GM19023 (cell line): ENCODE data around the gene F5.
"Not testable (repeated sequence)": the region's sequence is repeated elsewhere in the genome, so short reads cannot be mapped to it uniquely, and the experiment has no call there.

Experiments
- ATAC-seq: cut with Tn5 transposase; IDR thresholded peaks from one replicate; pipeline ENCODE4 v1.9.1; 2021; ENCODE audit warnings: mild to moderate bottlenecking, moderate library complexity; ENCODE audit not compliant: unreplicated experiment

F5 gene

DNA sequence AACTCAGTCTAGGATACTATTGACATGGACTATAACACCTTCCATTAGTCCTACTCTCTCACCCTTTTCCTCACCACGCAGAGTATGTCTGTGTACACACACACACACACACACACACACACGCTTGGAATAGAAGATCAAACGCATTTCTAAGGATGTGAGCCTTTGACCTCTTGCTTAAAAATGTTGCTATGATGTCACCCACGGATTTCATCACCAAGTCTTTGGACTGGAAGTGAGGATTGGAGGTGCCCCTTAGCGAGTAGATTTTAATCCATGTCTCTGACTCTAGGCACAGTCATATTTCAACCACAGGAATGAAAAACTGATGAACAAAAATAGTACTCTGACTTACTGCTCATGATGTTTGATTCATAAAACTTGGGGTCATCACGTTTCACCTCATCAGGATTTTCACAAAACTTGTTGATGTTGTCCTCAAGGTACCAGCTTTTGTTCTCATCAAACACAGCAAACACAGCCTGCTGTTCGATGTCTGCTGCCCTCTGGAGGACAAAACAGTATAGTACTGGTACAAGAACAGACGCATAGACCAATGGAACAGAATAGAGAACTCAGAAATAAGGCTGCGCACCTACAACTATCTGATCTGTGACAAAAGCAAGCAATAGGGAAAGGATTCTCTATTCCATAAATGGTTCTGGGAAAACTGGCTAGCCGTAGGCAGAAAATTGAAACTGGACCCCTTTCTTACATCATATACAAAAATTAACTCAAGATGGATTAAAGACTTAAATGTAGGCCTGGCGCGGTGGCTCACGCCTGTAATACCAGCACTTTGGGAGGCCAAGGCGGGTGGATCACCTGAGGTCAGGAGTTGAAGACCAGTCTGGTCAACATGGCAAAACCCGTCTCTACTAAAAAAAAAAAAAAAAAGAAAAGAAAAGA lies 39.9 kb downstream of the F5 start:
- ATAC-seq: peak; percentile 83

DNA sequence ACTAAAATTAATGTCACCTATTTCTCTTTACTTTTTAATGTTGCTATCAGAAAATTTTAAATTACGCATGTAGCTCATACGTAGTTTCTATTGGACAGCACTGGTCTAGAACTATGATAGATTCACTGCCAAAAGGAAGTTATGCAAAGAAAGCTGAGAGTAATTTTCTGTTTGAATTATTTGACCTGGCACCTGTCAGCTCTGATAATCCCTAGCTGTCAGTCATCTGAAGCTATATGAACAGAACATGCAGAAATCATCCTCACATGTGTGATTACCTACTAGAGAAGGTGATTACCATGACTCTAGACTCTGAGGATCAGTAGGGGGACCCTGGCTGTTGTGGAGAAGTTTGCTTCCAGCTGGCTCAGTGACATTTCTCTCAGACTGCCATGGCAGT lies 40.8 kb downstream of the F5 start:
- ATAC-seq: no peak

DNA sequence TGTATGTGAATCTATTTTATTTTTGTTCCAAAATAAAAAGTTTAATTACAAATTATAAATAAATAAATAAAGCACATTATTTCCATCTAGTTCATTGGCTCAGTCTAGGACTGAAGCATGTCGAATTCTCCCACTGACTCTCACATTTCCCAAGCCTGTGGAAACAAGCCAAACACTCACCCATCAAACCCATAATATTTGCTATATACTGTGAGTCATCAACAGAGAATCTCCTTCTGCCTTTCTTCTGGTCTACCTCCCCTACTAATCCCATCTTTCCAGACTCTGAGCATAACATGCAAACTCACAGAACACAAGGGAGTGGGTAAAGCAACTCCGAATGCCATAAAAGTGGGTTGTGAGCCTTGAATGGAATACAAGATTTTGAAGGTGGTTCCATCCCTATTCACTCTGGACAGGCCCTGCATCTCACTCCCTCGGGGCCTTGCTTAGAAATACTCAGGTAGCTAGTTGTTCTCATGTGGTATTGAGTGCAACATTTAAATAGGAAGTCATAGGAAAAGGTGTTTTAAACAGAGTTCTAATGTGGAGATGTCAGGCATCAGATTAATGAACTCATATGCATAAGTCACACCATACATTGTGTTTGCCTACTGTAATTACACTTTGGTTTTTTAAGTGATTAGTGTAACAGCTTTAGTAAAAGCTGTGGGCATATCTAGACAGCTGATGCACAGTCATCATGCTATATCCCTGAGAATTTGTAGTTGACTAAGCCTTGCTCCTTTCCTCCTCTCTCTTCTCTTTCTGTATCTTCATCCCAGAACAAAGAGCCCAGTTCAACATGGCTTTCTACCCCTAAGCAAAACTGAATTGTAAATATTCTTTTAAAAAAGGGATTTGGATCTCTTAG lies 47.0 kb downstream of the F5 start:
- no peak for ATAC-seq

DNA sequence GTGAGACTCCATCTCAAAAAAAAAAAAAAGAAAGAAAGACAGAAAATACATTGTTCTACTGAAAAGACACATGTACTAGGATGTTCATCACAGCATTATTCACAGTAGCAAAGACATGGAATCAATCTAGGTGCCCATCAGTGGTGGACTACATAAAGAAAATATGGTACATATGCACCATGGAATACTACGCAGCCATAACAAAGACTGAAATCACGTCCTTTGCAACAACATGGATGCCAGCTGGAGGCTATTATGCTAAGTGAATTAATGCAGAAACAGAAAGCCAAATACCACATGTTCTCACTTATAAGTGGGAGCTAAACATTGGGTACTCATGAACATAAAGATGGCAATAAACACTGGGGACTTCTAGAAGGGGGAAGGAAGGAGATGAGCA lies 51.6 kb downstream of the F5 start:
- no peak for ATAC-seq

DNA sequence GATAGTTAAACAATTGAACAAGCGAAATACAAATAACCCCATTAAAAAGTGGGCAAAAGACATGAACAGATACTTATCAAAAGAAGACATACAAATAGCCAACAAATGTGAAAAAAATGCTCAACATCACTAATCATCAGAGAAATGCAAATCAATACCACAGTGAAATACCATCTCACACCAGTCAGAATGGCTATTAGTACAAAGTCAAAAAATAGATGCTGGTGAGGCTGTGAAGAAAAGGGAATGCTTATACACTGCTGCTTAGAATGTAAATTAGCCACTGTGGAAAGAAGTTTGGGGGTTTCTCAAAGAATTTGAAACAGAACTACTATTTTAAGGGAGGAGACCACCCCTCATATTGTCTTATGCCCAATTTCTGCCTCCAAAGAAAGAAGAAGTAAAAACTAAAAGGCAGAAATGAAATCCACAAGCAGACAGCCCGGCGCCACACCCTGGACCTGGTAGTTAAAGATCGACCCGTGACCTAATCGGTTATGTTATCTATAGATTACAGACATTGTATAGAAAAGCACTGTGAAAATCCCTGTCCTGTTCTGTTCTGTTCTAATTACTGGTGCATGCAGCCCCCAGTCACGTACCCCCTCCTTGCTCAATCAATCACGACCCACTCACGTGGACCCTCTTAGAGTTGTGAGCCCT lies 52.6 kb downstream of the F5 start:
- not testable (repeated sequence) for ATAC-seq

DNA sequence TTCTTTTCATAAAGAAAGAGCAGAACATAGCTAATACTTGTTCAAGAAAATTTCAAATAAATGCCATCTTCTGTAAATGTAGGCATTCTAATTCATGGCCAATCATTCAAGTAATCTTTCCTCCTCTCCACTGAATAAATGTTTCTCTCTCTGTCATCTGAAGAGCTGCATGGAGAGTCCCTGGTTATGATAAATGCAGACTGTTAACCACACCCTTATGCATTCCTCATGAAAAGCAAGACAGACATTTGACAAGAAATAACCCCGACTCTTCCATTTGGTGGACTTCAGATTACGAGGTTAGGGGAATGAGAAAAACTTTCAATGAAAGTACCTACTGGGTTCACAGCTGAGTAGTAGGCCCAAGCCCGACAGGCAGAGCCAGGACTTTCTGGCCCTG lies 55.8 kb downstream of the F5 start:
- ATAC-seq: no peak

DNA sequence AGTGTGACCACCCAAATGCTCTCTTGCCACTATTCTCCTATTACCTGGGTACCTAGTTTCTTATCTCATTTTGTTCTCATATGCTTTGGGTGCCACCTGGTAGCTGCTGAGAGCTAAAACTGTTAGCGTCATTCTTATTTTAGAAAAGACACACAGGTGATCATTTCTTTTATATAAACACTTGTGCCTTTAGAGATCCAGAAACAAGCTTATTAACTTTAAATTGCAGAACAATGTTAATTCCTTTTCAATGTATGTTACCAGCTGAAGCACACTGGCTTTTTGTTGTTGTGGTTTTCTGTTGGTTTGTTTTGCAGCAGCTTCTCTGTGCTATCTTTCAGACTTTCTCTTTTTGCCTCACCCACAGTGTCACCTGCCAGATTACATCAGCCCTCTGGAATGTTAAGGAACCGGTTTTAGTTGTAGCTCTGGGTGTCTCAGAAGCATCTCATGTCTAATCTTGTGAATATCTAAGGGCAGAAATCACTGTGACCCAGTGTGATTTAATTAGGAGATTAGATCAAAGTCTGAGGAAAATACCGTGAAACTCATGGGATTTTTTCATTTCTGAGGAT lies 57.1 kb downstream of the F5 start:
- ATAC-seq: no peak

DNA sequence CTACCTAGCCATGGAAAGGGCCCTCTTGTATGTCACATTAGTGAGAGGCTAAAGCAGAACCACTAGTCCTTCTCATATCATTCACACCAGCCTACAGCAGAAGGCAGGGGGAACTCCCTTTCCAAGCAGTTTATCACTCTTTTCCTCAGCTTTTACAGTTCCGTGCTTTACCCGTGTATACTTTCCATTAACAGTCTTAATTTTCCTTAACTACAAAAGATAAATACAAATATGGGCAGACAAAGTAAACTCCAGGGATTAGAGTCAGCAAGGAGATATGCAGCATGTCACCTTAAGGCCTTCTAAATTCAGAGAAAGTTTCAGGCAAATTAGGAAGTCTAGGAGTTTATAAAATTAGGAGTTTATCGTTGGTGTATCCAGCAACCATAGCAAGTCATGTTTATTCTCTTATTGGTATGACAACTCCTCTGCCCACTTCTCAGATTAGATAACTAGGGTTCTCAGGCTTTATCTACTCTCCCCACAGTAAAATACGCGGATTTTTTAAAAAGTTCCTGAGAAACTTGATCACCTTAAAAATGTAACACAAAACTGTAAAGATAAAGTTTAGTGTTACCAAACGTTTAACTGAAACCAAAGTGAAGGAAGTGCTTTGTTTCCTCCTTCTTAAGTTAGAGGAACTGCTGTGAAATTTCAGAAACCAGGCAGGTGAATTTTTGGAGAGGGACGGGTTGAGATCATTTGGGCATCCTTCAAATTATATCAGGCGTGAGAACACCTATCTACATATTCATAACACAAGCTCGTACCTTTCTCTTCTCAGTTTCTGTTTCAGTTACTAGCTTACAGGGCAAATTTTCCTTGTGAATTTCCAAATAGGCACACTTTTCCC lies 57.8 kb downstream of the F5 start:
- no peak for ATAC-seq

DNA sequence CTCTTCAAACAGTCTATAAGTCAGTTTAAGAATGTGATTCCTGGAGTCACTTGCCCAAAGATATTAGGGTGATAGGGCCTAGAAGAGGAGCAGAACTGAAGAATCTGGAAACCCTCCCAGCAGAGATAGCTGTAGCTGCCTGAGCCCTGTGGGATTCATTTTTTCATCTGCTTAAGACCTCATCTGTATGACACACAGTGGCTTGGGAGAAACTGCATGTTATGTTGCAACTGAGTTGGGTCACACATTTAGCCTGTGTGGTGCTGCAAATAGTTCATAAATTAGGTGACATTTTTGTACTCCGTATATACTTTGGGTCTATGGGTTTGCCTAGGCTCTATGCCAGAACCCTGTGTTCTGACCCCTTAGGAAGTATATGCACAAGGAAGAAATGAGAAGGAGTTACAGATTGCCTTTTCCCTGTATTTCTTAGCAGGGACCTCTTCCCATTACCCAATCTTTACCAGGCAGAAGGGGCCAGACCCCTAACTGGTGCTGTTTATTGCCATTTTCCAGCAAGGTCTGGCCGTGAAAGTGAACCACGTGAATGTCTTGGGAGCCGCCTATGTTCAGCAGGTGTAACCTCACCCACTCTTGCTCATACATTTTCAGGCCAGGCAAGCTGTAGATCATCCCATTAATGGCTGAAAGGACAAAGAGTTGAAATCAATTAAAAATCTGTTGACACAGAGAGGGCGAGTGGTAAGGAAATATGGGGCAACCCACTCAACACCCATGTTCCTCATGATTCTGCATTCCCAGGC lies 58.6 kb downstream of the F5 start:
- ATAC-seq: no peak

DNA sequence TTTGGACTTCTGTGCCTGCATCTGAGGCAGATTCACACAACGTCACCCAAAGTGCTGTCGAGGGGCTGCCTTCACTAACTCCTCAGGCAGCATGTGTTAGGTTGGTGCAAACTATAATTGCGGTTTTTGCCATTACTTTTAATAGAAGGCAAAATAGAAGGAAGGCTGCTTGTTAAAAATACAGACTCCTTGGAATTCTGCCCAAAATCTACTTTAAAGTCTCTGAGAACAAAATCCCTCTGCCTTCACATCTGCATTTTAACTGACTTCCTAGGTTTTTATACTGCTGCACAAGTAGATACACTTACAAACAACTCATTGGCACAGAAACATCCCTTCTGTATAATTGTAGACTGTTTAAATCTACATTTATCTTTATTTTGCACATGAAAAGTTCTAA lies 59.3 kb downstream of the F5 start:
- ATAC-seq: no peak

DNA sequence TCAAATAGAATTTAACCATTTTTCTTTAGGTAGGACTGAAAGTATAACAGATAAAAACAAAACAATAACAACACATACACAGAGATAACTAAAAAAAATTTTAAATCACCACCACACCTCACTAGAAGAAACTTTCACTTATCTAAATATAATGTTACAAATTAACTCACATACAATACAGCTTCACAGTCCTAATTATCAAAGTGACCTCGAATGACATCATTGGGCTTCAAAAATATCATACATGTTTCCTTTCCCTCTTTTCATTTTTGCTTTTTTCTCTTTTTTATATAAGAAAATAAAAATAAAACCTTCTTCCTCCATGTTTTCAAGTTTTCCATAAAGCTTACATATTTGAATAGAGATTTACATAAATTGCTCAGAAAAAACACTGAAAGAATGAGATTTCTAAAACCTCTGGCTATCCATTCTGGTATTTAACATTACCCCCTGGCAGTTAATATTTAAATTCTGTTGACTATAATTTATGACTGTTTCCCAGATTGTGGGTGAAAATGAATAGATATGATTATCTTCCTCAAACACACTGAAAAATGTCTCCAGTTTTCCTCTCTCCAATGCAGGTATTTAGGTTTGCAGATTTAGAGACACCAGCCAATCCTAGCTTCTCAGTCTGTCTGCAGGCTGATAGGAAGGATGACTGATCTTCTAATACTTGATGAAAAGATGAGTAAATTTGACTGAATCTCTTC lies 60.0 kb downstream of the F5 start:
- ATAC-seq: no peak

DNA sequence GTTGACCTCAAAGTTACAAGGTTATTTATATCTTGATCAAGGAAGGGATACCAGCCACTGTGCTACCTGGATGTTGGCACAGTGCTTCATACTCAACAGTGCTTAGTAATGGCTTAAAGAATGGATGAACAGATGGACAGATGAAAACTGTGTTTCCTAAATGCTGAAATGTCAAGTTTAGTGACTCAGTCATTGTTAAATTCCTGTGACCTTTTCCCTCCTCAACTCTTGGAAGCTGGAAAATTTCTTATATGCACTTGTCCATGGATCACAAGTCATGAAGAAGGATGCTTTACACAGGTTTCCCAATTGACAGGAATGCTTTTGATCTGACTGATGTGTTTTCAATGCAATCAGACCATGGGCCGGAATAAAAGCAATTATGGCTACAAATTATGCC lies 60.9 kb downstream of the F5 start:
- no peak for ATAC-seq

DNA sequence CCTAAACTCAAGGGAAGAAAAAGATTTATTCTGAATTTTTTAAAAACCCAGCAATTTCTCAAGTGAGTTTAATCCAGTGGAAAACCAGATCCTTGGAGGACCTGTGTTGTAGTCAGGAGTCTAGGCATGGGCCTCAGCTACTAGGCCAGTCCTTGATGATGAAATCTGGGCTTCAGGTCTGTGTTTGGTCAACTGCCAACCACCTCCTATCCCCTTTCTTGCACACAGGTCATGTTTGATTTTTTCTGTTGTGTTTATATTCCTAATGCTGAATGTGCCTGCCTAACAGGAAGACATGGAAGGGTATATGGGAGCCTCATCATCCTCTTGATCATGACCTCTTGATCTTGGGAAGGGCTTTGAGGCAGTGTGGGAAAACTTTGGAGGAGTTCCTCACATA lies 62.4 kb downstream of the F5 start:
- no peak for ATAC-seq

DNA sequence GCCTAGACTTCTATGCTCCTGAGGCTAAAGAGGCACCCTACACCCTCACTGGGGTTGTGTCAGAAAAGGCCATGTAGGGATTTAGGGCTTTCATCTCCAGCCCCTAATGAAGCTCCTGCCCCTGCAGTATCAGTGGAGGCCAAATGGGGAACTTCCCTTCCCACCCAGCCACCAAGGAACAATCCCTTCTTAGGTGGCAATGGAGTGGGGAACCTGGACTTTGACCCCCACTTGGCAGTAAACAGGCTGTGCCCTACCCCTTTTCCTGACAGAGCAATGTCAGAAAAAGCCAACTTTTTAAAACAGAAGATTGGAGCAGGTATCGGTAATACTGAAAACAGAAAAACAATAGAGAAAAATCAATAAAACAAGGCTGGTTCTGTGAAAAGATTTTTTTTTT lies 65.1 kb downstream of the F5 start:
- ATAC-seq: no peak

DNA sequence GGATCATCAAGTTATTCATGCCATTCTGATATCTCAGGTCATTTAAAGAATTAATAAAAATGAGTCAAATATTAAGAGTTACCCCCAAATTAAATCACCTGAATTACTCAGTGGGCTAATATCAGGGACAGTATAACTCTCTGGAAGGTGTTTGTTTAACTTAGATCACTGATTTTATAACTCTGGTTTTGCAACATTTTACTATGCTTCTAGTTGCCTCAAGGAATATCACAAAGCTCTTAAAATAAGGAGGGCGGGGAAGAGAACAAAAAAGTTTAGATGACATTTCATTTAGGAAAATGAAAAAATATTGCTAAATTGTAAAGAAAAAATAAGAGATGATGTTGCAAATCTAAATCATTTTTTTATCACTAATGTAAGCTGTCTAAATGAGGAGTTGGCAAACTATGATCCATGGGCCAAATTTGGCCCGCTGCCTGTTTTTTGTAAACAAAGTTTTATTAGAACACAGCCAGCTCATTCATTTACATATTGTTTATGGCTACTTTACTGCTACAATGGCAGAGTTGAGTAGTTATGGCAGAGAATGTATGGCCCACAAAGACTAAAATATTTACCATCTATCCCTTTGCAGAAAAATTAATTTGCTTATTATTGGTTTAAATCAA lies 68.6 kb downstream of the F5 start:
- no peak for ATAC-seq

DNA sequence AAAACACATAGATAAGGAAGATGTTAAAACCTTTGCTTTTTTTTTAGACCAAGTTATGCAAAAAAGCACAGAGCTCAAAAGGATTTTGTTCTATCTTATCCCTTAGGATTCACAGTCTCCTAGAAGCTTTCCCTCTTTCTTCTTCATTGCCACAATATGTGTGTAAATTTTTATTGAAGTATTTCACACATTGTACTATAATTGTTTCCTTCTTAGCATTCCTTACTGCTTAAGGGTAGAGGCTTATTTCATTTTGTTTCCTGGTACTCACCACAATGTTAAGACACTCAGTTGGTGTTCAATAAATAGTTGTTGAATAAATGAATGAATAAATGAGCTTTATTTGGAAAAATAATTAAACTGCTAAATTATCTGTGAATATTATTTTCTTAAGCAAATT lies 70.6 kb downstream of the F5 start:
- no peak for ATAC-seq

DNA sequence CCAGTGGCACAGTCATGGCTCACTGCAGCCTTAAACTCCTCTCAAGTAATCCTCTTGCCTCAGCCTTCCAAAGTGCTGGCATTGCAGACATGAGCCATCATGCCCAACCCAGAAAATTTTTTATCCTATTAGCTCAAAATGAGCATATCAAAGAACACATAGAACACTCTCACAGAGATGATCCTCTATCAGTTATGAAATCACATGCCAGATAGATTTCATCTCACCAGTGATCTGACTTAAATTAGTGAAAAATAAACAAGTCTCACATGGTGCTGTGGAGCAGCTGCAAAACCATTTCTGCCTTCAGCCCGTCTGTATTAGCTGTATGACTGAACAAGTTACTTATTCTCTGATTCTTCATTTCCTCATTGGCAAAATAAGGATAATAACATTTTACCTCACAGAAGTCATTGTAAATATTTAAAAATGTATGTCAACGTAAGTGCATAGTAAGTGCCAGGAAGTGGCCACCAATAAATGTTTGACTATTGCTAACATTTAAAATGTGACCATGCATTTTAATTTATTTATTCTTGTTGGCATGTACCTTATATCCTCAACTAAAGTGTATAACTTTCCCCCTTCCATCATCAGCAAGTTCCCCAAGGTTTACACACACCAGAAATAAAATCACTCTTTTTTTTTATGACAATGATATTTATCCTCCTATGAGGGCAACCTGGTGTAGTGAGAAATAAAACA lies 71.6 kb downstream of the F5 start:
- ATAC-seq: no peak

DNA sequence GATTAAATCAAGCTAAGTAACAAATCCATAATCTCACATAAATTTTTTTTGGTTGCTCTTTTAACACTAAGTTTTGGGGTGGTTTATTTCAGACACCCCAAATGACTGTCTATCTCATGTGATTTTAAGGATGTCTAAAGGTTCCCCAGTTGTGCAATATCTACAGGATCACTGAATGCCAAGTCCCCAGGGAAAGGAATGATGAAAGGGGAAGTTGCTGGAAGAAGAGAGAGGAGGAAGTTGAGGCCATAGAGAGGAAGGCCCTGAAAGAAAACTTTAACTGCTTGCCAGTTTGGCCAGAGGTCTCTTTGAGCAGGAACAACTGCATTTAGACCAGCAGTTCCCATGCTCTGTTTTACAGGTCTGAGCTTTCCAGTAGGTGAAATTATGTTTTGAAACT lies 73.1 kb downstream of the F5 start:
- no peak for ATAC-seq
